ENCODE data around the gene EXOC4. TPM values are rescaled to one million over a fixed set of nuclear protein-coding genes. Genes with fewer than 3 reads are reported as not detected.
A peak's percentile ranks its signal among the peaks of the same experiment; 100 is the strongest.

The EXOC4 gene
- total and polyA plus RNA-seq, 7 donors = 7.6 to 63.0 (median 29.1) TPM

GRCh38 chr7:133292631-133293030, 39.8 kb downstream of the EXOC4 start:
- TF ChIP-seq, protein P1, sequence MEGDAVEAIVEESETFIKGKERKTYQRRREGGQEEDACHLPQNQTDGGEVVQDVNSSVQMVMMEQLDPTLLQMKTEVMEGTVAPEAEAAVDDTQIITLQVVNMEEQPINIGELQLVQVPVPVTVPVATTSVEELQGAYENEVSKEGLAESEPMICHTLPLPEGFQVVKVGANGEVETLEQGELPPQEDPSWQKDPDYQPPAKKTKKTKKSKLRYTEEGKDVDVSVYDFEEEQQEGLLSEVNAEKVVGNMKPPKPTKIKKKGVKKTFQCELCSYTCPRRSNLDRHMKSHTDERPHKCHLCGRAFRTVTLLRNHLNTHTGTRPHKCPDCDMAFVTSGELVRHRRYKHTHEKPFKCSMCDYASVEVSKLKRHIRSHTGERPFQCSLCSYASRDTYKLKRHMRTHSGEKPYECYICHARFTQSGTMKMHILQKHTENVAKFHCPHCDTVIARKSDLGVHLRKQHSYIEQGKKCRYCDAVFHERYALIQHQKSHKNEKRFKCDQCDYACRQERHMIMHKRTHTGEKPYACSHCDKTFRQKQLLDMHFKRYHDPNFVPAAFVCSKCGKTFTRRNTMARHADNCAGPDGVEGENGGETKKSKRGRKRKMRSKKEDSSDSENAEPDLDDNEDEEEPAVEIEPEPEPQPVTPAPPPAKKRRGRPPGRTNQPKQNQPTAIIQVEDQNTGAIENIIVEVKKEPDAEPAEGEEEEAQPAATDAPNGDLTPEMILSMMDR (IDR thresholded peaks at IDR 0.05) = no peak

GRCh38 chr7:133293384-133294160, 40.7 kb downstream of the EXOC4 start:
- ATAC-seq = peak; percentile 49 to 72 (median 62)
- 43 to 55% (median 46%) methylated on average over 6 of the region's 6 CpGs for WGBS, 3 donors
- no peaks in the 10 kb centered on the region for H3K9me3 ChIP-seq
- H3K4me3 ChIP-seq = peak overlapping the region; percentile 20
- peaks cover 0 to 11% of the 10 kb centered on the region in 2 donors for H3K36me3 ChIP-seq (ENCODE audit: insufficient read depth in 1 of 2, low read depth in 1 of 2)
- H3K27ac ChIP-seq = peak overlapping the region; percentile 65
- H3K27me3 ChIP-seq (ENCODE audit: insufficient read depth in 3 of 3, low read length in 2 of 3) = no peaks in the 10 kb centered on the region
- intact Hi-C loops (cut with DNase I) = no loop called here
- H3K4me1 ChIP-seq = peaks cover 73% of the 10 kb centered on the region
- DNase-seq = no peak
- TF ChIP-seq, protein P1 (IDR thresholded peaks at IDR 0.05) = no peak

More at GRCh38 chr7:133292631-133293030, 39.8 kb downstream of the EXOC4 start:
- 70 to 95% (median 85%) methylated on average over 1 of the region's 1 CpG for WGBS, 3 donors
- intact Hi-C loops (cut with DNase I) = no loop called here
- peak overlapping the region; percentile 65 for H3K27ac ChIP-seq
- H3K9me3 ChIP-seq = no peaks in the 10 kb centered on the region
- DNase-seq (no peak), ATAC-seq (peak in 2 of 4 donors; percentile 45 to 46)
- no peaks in the 10 kb centered on the region for H3K27me3 ChIP-seq (ENCODE audit: insufficient read depth in 3 of 3, low read length in 2 of 3)
- peaks cover 0 to 11% of the 10 kb centered on the region in 2 donors for H3K36me3 ChIP-seq (ENCODE audit: insufficient read depth in 1 of 2, low read depth in 1 of 2)
- no peak overlapping the region for H3K4me3 ChIP-seq
- H3K4me1 ChIP-seq = peaks cover 72% of the 10 kb centered on the region

- intact Hi-C loops (cut with DNase I) = no loop called here
- TF ChIP-seq, protein P1 (IDR thresholded peaks at IDR 0.05) = no peak
- peaks cover 0 to 6% of the 10 kb centered on the region in 2 donors for H3K36me3 ChIP-seq (ENCODE audit: insufficient read depth in 1 of 2, low read depth in 1 of 2)
- ATAC-seq = no peak
- H3K4me3 ChIP-seq = peak overlapping the region; percentile 20
- H3K27ac ChIP-seq = peak overlapping the region; percentile 65
- no peaks in the 10 kb centered on the region for H3K9me3 ChIP-seq
- no peaks in the 10 kb centered on the region for H3K27me3 ChIP-seq (ENCODE audit: insufficient read depth in 3 of 3, low read length in 2 of 3)
- H3K4me1 ChIP-seq = peaks cover 71% of the 10 kb centered on the region
- no peak for DNase-seq
Measured at GRCh38 chr7:133294234-133294633, 41.4 kb downstream of the EXOC4 start.

- 77 to 91% (median 80%) methylated on average over 3 of the region's 3 CpGs for WGBS, 3 donors
- DNase-seq (no peak), ATAC-seq (no peak)
- TF ChIP-seq, protein P1 (IDR thresholded peaks at IDR 0.05) = no peak
- Histone ChIP-seq H3K4me3 (no peak overlapping the region), H3K4me1 (peaks cover 79% of the 10 kb centered on the region), H3K9me3 (no peaks in the 10 kb centered on the region), H3K36me3 (ENCODE audit: insufficient read depth in 1 of 2, low read depth in 1 of 2) (no peaks in the 10 kb centered on the region), H3K27me3 (ENCODE audit: insufficient read depth in 3 of 3, low read length in 2 of 3) (no peaks in the 10 kb centered on the region), H3K27ac (peak overlapping the region; percentile 6)
- intact Hi-C loops (cut with DNase I) = no loop called here
Measured at GRCh38 chr7:133295484-133295883, 42.6 kb downstream of the EXOC4 start.
